Measurements from ENCODE around the gene TMEM219. TPM values are rescaled to one million over a fixed set of nuclear protein-coding genes. Genes with fewer than 3 reads are reported as not detected.
A peak's percentile ranks its signal among the peaks of the same experiment; 100 is the strongest.
"Not testable (repeated sequence)": the region's sequence is repeated elsewhere in the genome, so short reads cannot be mapped to it uniquely, and the experiment has no call there.

TMEM219 gene
- total RNA-seq (ENCODE audit: insufficient read depth, low replicate concordance), result 26.7 TPM

GRCh38 chr16:29961479-29962343 lies at the start of gene TMEM219:
Gene TMEM219 (plus strand): TSS chr16:29962079. CDS start chr16:29963144, 1,065 bp downstream.
- peak; percentile 96 for DNase-seq (ENCODE audit: low spot score)

GRCh38 chr16:29912087-29912486 lies 49.8 kb upstream of the TMEM219 start:
- no peak for DNase-seq (ENCODE audit: low spot score)

GRCh38 chr16:29913514-29913913 lies 48.4 kb upstream of the TMEM219 start:
- no peak for DNase-seq (ENCODE audit: low spot score)

- no peak for DNase-seq (ENCODE audit: low spot score)
Observed at GRCh38 chr16:29915590-29916247, 46.2 kb upstream of the TMEM219 start.

- DNase-seq (ENCODE audit: low spot score), result no peak
Observed at GRCh38 chr16:29916979-29917378, 44.9 kb upstream of the TMEM219 start.

GRCh38 chr16:29920288-29921033 lies 41.4 kb upstream of the TMEM219 start:
- DNase-seq (ENCODE audit: low spot score), result no peak

- no peak for DNase-seq (ENCODE audit: low spot score)
Observed at GRCh38 chr16:29921034-29921385, 40.9 kb upstream of the TMEM219 start.

- no peak for DNase-seq (ENCODE audit: low spot score)
Observed at GRCh38 chr16:29922326-29922725, 39.6 kb upstream of the TMEM219 start.

- DNase-seq (ENCODE audit: low spot score), result no peak
Observed at GRCh38 chr16:29922986-29923501, 38.8 kb upstream of the TMEM219 start.

GRCh38 chr16:29925105-29925756 lies 36.6 kb upstream of the TMEM219 start:
- peak; percentile 5 for DNase-seq (ENCODE audit: low spot score)

- DNase-seq (ENCODE audit: low spot score), result peak; percentile 91
Observed at GRCh38 chr16:29925781-29926710, 35.8 kb upstream of the TMEM219 start, which contains the start of gene KCTD13. Gene KCTD13 (minus strand): TSS chr16:29926226. CDS start chr16:29926033, 193 bp downstream.

GRCh38 chr16:29926711-29927052 lies 35.2 kb upstream of the TMEM219 start:
- DNase-seq (ENCODE audit: low spot score), result peak; percentile 52

GRCh38 chr16:29927070-29927905 lies 34.6 kb upstream of the TMEM219 start:
- DNase-seq (ENCODE audit: low spot score), result no peak

GRCh38 chr16:29931750-29932149 lies 30.1 kb upstream of the TMEM219 start:
- DNase-seq (ENCODE audit: low spot score), result not testable (repeated sequence)

- no peak for DNase-seq (ENCODE audit: low spot score)
Observed at GRCh38 chr16:29940656-29941055, 21.2 kb upstream of the TMEM219 start.

GRCh38 chr16:29943846-29944799 lies 17.8 kb upstream of the TMEM219 start:
- DNase-seq (ENCODE audit: low spot score), result peak; percentile 98

GRCh38 chr16:29947897-29948296 lies 14.0 kb upstream of the TMEM219 start:
- no peak for DNase-seq (ENCODE audit: low spot score)

- DNase-seq (ENCODE audit: low spot score), result no peak
Observed at GRCh38 chr16:29950806-29951461, 10.9 kb upstream of the TMEM219 start.
